HCT116 (cell line): ENCODE results near the gene TBC1D22B.

Source experiments
- CEBPB ChIP-seq: IDR thresholded peaks from 2 replicates; pipeline ENCODE4 v1.6.1; 2012; ENCODE audit warnings: low read depth
- CTCF ChIP-seq, 3 experiments: fragments of 200-600 bp in 1 of 3; sonication (generic) in 1 of 3; IDR thresholded peaks in 2 of 3; conservative IDR thresholded peaks in 1 of 3; 2 replicates each; pipeline ENCODE4 v1.5.1; 2012 to 2017; ENCODE audit warnings: low read depth in 2 of 3, low read length in 2 of 3, antibody characterized with exemption in 1 of 3, borderline replicate concordance in 1 of 3, control low read depth in 1 of 3, mild to moderate bottlenecking in 1 of 3, mixed read lengths in 1 of 3, mixed run types in 1 of 3, moderate library complexity in 1 of 3; ENCODE audit not compliant: insufficient read depth in 1 of 3
- EZH2 ChIP-seq: fragments of 200-600 bp; sonication (generic); IDR thresholded peaks from 2 replicates; pipeline ENCODE4 v1.6.1; 2017; ENCODE audit warnings: antibody characterized with exemption, mixed run types
- EZH2phosphoT487 ChIP-seq: fragments of 200-600 bp; IDR thresholded peaks from 2 replicates; pipeline ENCODE4 v1.6.1; 2018; ENCODE audit warnings: antibody characterized with exemption, borderline replicate concordance
- MAX ChIP-seq: IDR thresholded peaks from 2 replicates; pipeline ENCODE4 v1.6.1; 2012
- POLR2A ChIP-seq: IDR thresholded peaks from 2 replicates; pipeline ENCODE4 v1.7.0; 2011; ENCODE audit warnings: borderline replicate concordance; ENCODE audit not compliant: insufficient read depth, insufficient read length; ENCODE audit errors: extremely low read depth
- POLR2AphosphoS5 ChIP-seq: IDR thresholded peaks from 2 replicates; pipeline ENCODE4 v1.6.1; 2011; ENCODE audit warnings: mild to moderate bottlenecking, low read depth, low read length, moderate library complexity
- REST ChIP-seq: IDR thresholded peaks from 2 replicates; pipeline ENCODE4 v1.6.1; 2012; ENCODE audit warnings: low read depth
- SIN3A ChIP-seq: IDR thresholded peaks from 2 replicates; pipeline ENCODE4 v1.6.1; 2012; ENCODE audit warnings: low read depth
- ZNF274 ChIP-seq: fragments of 200-500 bp; sonication (Bioruptor generic); IDR thresholded peaks from 2 replicates; pipeline ENCODE4 v1.6.1; 2014; ENCODE audit warnings: mild to moderate bottlenecking, low read depth, low read length, inconsistent platforms

- TF ChIP-seq CTCF (IDR thresholded peaks at IDR 0.05 in 2 of 3, conservative IDR thresholded peaks at IDR 0.05 in 1 of 3; ENCODE audit: borderline replicate concordance in 1 of 3, insufficient read depth in 1 of 3, low read depth in 2 of 3, low read length in 2 of 3) (no peak), CEBPB (no peak), ZNF274 (no peak), SIN3A (no peak), REST (no peak), MAX (no peak), POLR2A (no peak), POLR2AphosphoS5 (no peak), EZH2phosphoT487 (no peak), EZH2 (no peak)
Observed at GRCh38 chr6:37357288-37357687, 99.7 kb downstream of the TBC1D22B start.
